SU-DHL-6 (cell line): Measurements from ENCODE around the gene NPAP1.

ENCODE experiments used
- EZH2phosphoT487 ChIP-seq: fragments of 200-600 bp; sonication (generic), shearing (Covaris generic); conservative IDR thresholded peaks from 2 replicates; pipeline ENCODE4 v1.6.1; 2018; ENCODE audit warnings: mild to moderate bottlenecking, antibody characterized with exemption, low read length, moderate library complexity, mixed read lengths
- TF ChIP-seq, protein P1 (sequence below): fragments of 200-600 bp; sonication (generic); IDR thresholded peaks from one replicate; pipeline ENCODE4 v1.5.1; 2017; ENCODE audit warnings: antibody characterized with exemption, mild to moderate bottlenecking, low read length, moderate library complexity; ENCODE audit not compliant: insufficient read depth, poor library complexity, severe bottlenecking

DNA sequence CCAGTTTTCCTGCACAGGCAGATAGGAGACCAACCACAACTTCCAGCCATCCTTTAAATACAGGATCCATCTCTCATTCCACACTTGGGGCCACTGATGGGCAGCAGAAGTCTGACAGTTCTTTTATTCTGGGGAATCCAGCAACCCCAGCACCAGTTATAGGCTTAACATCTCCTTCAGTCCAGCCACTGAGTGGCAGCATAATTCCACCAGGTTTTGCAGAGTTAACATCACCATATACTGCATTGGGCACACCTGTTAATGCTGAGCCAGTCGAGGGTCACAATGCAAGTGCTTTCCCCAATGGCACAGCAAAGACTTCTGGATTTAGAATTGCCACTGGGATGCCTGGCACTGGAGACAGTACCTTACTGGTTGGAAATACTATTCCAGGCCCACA lies 2.9 kb downstream of the NPAP1 start:
- TF ChIP-seq, protein P1, sequence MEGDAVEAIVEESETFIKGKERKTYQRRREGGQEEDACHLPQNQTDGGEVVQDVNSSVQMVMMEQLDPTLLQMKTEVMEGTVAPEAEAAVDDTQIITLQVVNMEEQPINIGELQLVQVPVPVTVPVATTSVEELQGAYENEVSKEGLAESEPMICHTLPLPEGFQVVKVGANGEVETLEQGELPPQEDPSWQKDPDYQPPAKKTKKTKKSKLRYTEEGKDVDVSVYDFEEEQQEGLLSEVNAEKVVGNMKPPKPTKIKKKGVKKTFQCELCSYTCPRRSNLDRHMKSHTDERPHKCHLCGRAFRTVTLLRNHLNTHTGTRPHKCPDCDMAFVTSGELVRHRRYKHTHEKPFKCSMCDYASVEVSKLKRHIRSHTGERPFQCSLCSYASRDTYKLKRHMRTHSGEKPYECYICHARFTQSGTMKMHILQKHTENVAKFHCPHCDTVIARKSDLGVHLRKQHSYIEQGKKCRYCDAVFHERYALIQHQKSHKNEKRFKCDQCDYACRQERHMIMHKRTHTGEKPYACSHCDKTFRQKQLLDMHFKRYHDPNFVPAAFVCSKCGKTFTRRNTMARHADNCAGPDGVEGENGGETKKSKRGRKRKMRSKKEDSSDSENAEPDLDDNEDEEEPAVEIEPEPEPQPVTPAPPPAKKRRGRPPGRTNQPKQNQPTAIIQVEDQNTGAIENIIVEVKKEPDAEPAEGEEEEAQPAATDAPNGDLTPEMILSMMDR, result no peak
- TF ChIP-seq EZH2phosphoT487, result no peak
